ENCODE measurements around the gene ADAP1. TPM values are rescaled to one million over a fixed set of nuclear protein-coding genes. Genes with fewer than 3 reads are reported as not detected.

The ADAP1 gene
- total and polyA plus RNA-seq, 11 donors = 3.1 to 16.5 (median 12.0) TPM

- peak in 3 of 4 donors; percentile 1 to 2 (median 1) for ATAC-seq
- Histone ChIP-seq H3K36me3 (peaks cover 0 to 21% (median 12%) of the 10 kb centered on the region in 9 donors), H3K27ac (no peak overlapping the region), H3K9me3 (no peaks in the 10 kb centered on the region), H3K4me3 (no peak overlapping the region), H3K4me1 (peaks cover 0 to 36% (median 14%) of the 10 kb centered on the region in 12 donors), H3K27me3 (peaks cover 0 to 18% (median 3%) of the 10 kb centered on the region in 9 donors)
- 76 to 88% (median 82%) methylated on average over 7 to 8 of the region's 8 CpGs for WGBS, 4 donors
- no peak for TF ChIP-seq CTCF (IDR thresholded peaks at IDR 0.05)
- no peak for TF ChIP-seq POLR2A (IDR thresholded peaks at IDR 0.05)
- no peak for DNase-seq
- intact Hi-C loops (cut with DNase I) = loop anchor here in 2 of 10 donors (10.0 kb wide), 3 partner anchors 54 to 274 kb away; partner anchors contain the start of gene ADAP1 (in 1 of the 2)
These were observed 53.5 kb downstream of the ADAP1 start for GRCh38 chr7:901041-901387.

DNA sequence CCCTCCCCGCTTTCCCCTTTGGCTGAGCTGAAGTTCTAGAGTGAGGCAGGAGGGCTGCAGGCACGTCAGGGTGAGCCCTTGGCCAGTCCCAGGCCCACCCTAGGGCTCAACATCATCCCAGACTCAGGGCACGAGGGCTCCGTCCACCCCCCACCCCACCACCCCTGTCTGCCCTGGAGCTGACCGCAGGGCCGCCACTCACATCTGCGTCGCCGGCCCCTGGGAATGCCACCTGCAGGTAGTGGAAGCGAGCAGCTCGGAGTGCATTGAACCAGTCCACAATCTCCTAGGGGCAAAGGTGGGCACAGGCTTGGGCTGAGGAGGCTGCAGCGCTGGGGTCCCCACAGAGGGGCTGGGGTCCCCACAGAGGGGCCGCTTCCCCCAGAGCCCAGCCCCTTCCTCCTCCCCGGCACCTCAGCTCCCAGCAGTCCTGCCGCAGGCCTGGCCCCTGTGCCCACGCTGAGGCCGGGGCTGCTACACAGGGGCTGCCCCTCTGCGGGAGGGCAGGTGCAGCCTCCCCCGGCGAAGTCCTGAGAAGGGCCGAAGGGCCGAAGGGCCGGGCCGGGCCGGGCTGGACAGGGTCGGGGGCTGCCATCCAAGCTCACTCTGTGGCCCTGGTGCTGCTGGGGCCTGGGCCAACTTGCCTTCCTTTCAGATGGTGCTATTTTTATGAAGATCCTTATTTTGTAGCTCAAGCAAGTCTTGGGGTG, 54.0 kb downstream of the ADAP1 start:
- intact Hi-C loops (cut with DNase I) = loop anchor here in 2 of 10 donors (10.0 kb wide), 3 partner anchors 54 to 274 kb away; partner anchors contain the start of gene ADAP1 (in 1 of the 2)
- Histone ChIP-seq H3K36me3 (peaks cover 0 to 27% (median 17%) of the 10 kb centered on the region in 9 donors), H3K4me1 (peaks cover 0 to 36% (median 14%) of the 10 kb centered on the region in 12 donors), H3K4me3 (no peak overlapping the region), H3K27ac (no peak overlapping the region), H3K27me3 (peaks cover 0 to 18% (median 3%) of the 10 kb centered on the region in 9 donors), H3K9me3 (no peaks in the 10 kb centered on the region)
- DNase-seq (no peak), ATAC-seq (no peak)
- WGBS, 4 donors = 83 to 90% (median 89%) methylated on average over 17 to 26 of the region's 26 CpGs
- TF ChIP-seq POLR2A (IDR thresholded peaks at IDR 0.05) (no peak), CTCF (IDR thresholded peaks at IDR 0.05) (no peak)

- Histone ChIP-seq H3K27ac (no peak overlapping the region), H3K36me3 (peaks cover 0 to 33% (median 23%) of the 10 kb centered on the region in 9 donors), H3K9me3 (no peaks in the 10 kb centered on the region), H3K4me1 (peaks cover 0 to 36% (median 14%) of the 10 kb centered on the region in 12 donors), H3K4me3 (no peak overlapping the region), H3K27me3 (peaks cover 0 to 16% (median 3%) of the 10 kb centered on the region in 9 donors)
- intact Hi-C loops (cut with DNase I) = loop anchor here in 2 of 10 donors (10.0 kb wide), 3 partner anchors 55 to 275 kb away; partner anchors contain the start of gene ADAP1 (in 1 of the 2)
- no peak for TF ChIP-seq CTCF (IDR thresholded peaks at IDR 0.05)
- no peak for TF ChIP-seq POLR2A (IDR thresholded peaks at IDR 0.05)
- DNase-seq (no peak), ATAC-seq (no peak)
- 95 to 98% (median 97%) methylated on average over 9 to 16 of the region's 16 CpGs for WGBS, 4 donors
These were observed 54.7 kb downstream of the ADAP1 start for GRCh38 chr7:899806-900205.

- Histone ChIP-seq H3K27ac (no peak overlapping the region), H3K4me3 (no peak overlapping the region), H3K9me3 (no peaks in the 10 kb centered on the region), H3K4me1 (peaks cover 0 to 29% (median 14%) of the 10 kb centered on the region in 12 donors), H3K36me3 (peaks cover 0 to 41% (median 31%) of the 10 kb centered on the region in 9 donors), H3K27me3 (peaks cover 0 to 9% (median 2%) of the 10 kb centered on the region in 9 donors)
- no peak for ATAC-seq
- DNase-seq = peak in 1 of 5 donors; percentile 67
- WGBS, 4 donors = 89 to 93% (median 91%) methylated on average over 49 to 54 of the region's 54 CpGs
- intact Hi-C loops (cut with DNase I) = no loop called here
- TF ChIP-seq CTCF (IDR thresholded peaks at IDR 0.05) (no peak), POLR2A (IDR thresholded peaks at IDR 0.05) (no peak)
These were observed 55.4 kb downstream of the ADAP1 start for GRCh38 chr7:898855-899681.

All from heart left ventricle (tissue), 16 donors.